ENCODE measurements around the gene CD81. TPM values are rescaled to one million over a fixed set of nuclear protein-coding genes. Genes with fewer than 3 reads are reported as not detected.

CD81 gene
- total RNA-seq, 4 donors from 2014 or later = 264 to 370 (median 298) TPM

DNA sequence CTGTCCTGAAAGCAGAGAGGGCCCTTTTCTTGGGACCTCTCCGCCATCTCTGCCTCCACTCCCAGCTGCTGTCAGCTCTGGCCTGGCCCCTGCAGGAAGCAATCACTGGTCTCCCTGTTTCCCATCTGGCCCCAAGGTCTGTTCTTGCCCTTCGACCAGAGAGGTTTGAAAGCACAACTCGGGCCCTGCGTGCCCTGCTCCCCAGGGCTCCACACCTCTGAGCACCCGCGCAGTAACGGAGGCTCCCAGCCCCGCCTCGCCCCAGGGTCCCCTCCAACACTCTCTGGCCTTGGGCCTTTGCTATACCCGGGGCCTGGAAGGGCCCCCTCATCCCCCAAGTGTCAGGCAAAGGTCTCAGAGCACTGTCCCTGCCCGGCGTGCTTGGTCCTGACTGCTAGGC is 7.8 kb upstream of the CD81 start:
- Histone ChIP-seq H3K36me3 (no peaks in the 10 kb centered on the region), H3K27me3 (no peaks in the 10 kb centered on the region), H3K9me3 (no peaks in the 10 kb centered on the region), H3K4me3 (replicated peaks in 1 of 3) (no peak overlapping the region), H3K27ac (no peak overlapping the region), H3K4me1 (peaks cover 5 to 25% of the 10 kb centered on the region in 2 donors)
- TF ChIP-seq POLR2A (IDR thresholded peaks at IDR 0.05) = no peak
- TF ChIP-seq, protein P1, sequence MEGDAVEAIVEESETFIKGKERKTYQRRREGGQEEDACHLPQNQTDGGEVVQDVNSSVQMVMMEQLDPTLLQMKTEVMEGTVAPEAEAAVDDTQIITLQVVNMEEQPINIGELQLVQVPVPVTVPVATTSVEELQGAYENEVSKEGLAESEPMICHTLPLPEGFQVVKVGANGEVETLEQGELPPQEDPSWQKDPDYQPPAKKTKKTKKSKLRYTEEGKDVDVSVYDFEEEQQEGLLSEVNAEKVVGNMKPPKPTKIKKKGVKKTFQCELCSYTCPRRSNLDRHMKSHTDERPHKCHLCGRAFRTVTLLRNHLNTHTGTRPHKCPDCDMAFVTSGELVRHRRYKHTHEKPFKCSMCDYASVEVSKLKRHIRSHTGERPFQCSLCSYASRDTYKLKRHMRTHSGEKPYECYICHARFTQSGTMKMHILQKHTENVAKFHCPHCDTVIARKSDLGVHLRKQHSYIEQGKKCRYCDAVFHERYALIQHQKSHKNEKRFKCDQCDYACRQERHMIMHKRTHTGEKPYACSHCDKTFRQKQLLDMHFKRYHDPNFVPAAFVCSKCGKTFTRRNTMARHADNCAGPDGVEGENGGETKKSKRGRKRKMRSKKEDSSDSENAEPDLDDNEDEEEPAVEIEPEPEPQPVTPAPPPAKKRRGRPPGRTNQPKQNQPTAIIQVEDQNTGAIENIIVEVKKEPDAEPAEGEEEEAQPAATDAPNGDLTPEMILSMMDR (IDR thresholded peaks at IDR 0.05) = no peak
- WGBS, 2 donors = 84 to 92% methylated on average over 11 of the region's 12 CpGs
- intact Hi-C loops (cut with DNase I) = loop anchor here (5.0 kb wide), 1 partner anchor 42 kb away; no protein-coding TSS in a partner anchor
- no peak for DNase-seq

DNA sequence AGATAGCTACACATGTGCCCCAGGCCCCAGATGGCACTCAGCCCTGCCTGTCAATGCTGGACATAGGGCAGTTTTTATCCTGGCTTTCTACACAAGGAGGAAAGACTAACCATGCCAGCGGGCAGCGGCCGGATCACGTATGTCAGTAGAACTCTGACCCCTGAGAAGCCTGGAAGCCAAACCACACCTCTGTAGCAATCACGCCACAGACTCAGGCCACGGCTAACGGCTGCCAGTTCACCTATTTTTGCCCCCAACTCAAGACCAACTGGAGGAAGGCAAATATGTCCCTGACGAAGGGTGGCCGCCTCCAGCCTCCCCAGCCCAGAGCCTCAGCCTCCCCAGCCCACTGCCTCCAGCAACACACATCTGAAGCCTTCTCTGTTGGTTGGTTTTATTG is 7.2 kb upstream of the CD81 start:
- H3K27ac ChIP-seq = no peak overlapping the region
- H3K4me1 ChIP-seq = peaks cover 7 to 31% of the 10 kb centered on the region in 2 donors
- no peak overlapping the region for H3K4me3 ChIP-seq (replicated peaks in 1 of 3)
- H3K36me3 ChIP-seq = no peaks in the 10 kb centered on the region
- WGBS, 2 donors = 87 to 96% methylated on average over 9 of the region's 9 CpGs
- TF ChIP-seq, protein P1 (IDR thresholded peaks at IDR 0.05) = no peak
- no peak for TF ChIP-seq POLR2A (IDR thresholded peaks at IDR 0.05)
- no peaks in the 10 kb centered on the region for H3K27me3 ChIP-seq
- intact Hi-C loops (cut with DNase I) = loop anchor here (5.0 kb wide), 1 partner anchor 43 kb away; no protein-coding TSS in a partner anchor
- no peak for DNase-seq
- H3K9me3 ChIP-seq = no peaks in the 10 kb centered on the region

DNA sequence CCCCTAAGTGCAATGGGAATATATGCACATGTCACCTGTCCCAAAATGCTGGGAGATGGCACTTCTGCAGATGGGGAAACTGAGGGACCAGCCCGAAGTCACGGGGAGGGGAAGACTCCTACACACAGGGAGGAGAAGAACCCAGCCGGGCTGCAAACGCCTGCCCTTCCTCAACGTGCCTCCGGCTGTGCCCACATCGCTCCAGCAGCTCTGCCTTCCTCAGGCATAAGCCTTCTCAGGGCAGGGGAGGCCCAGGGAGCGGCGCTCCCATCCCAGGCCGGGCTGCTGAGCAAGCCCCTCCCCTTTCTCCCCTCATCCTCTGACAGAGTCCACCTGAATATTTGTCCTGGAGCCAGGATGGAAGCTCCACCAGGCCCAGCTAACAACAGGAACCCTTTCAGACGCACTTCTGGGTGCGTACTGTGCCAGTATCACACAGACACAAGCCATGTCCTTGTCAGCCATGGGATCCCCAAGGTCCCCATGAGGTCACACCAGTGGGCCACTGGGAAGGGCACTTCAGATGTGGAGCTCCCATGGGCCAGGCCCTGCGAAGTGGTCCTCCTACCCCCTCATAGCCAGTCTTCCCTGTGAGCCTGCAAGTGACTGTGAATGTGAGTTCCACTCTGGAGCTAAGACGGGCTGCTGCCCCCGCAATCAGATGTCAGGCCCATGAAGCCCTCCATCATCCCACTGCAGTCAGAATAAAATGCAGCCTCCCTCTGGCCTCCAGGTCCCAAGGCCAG is 2.5 kb upstream of the CD81 start:
- Histone ChIP-seq H3K4me3 (replicated peaks in 1 of 3) (no peak overlapping the region), H3K36me3 (no peaks in the 10 kb centered on the region), H3K27ac (peak overlapping the region; percentile 64 to 77 (median 70)), H3K27me3 (no peaks in the 10 kb centered on the region), H3K4me1 (peaks cover 34 to 55% of the 10 kb centered on the region in 2 donors), H3K9me3 (no peaks in the 10 kb centered on the region)
- DNase-seq = no peak
- 90 to 96% methylated on average over 9 to 11 of the region's 15 CpGs for WGBS, 2 donors
- intact Hi-C loops (cut with DNase I) = no loop called here
- TF ChIP-seq, protein P1 (IDR thresholded peaks at IDR 0.05) = no peak
- no peak for TF ChIP-seq POLR2A (IDR thresholded peaks at IDR 0.05)

DNA sequence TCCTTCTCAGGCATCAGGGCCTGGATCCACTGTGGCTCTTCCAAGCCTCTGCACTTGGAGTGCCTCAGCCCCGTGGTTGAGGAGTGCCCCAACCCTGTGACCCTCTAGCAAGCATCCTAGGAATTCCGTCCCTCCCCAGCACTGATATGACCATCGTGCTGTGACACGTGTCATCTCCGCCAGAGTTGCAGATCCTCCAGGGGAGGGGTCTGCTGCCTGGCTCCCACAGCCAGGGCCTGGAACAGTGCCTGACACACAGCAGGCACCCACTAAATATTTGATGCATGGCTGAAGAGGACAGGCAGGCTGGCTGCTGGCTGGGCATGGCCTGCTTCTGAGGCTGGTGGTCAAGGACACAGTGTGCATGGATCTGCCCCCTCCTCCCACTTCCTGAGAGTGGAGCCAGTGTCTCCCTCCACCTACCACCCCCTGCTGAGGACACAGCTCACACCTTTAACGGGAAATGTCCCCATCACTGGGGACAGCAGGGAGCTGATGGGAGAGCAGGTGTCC is 1.7 kb upstream of the CD81 start:
- no peaks in the 10 kb centered on the region for H3K9me3 ChIP-seq
- H3K4me3 ChIP-seq (replicated peaks in 1 of 3) = no peak overlapping the region
- peak overlapping the region; percentile 64 to 77 (median 70) for H3K27ac ChIP-seq
- intact Hi-C loops (cut with DNase I) = no loop called here
- TF ChIP-seq POLR2A (IDR thresholded peaks at IDR 0.05) = peak in 1 of 2 donors; percentile 26
- TF ChIP-seq, protein P1 (IDR thresholded peaks at IDR 0.05) = no peak
- peaks cover 42 to 62% of the 10 kb centered on the region in 2 donors for H3K4me1 ChIP-seq
- peak; percentile 88 to 90 for DNase-seq
- 28 to 38% methylated on average over 6 of the region's 6 CpGs for WGBS, 2 donors
- H3K36me3 ChIP-seq = no peaks in the 10 kb centered on the region
- H3K27me3 ChIP-seq = no peaks in the 10 kb centered on the region

DNA sequence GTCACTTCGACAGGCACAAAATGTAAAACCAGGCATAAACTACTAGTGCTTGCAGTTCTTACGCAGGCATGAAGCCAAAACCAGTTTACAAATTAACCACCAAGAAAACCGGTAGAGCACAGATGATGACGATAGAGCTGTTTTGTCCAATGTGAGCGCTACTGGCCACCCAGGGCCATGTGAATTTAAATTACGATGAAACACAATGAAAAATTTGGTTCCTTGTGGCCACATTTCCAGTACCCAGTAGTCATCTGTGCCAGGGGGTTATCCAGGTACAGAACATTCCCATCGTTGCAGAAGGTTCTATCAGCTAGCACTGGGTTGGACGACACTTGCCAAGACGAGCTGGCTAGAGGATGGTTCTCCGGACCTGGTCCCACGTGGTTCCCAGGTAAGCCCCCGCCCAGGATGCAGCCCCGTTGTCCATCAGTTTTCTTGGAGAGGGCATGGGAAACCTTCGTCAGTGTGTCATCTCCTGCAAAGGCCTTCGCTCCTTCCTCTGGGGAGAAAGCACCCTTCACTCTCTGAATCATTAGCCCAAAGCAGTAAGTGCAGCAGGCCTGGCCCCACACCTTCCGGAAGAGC is 1.1 kb upstream of the CD81 start:
- H3K4me3 ChIP-seq (replicated peaks in 1 of 3) = no peak overlapping the region
- no peak for TF ChIP-seq POLR2A (IDR thresholded peaks at IDR 0.05)
- TF ChIP-seq, protein P1 (IDR thresholded peaks at IDR 0.05) = no peak
- no peaks in the 10 kb centered on the region for H3K27me3 ChIP-seq
- peaks cover 44 to 67% of the 10 kb centered on the region in 2 donors for H3K4me1 ChIP-seq
- peak overlapping the region; percentile 64 to 77 (median 70) for H3K27ac ChIP-seq
- 94% methylated on average over 12 to 16 of the region's 16 CpGs for WGBS, 2 donors
- no peak for DNase-seq
- no peaks in the 10 kb centered on the region for H3K9me3 ChIP-seq
- intact Hi-C loops (cut with DNase I) = no loop called here
- no peaks in the 10 kb centered on the region for H3K36me3 ChIP-seq

All from thyroid gland (tissue), 4 donors.